HG03196 (cell line): Measurements from ENCODE around the gene RNFT2.
"Not testable (repeated sequence)": the region's sequence is repeated elsewhere in the genome, so short reads cannot be mapped to it uniquely, and the experiment has no call there.

Source experiments
- ATAC-seq: cut with Tn5 transposase; IDR thresholded peaks from one replicate; pipeline ENCODE4 v1.9.1; 2021; ENCODE audit not compliant: unreplicated experiment

RNFT2 gene

GRCh38 chr12:116790066-116790465, 52.0 kb downstream of the RNFT2 start:
- no peak for ATAC-seq

GRCh38 chr12:116792403-116792802, 54.3 kb downstream of the RNFT2 start:
- no peak for ATAC-seq

GRCh38 chr12:116794725-116795124, 56.6 kb downstream of the RNFT2 start:
- ATAC-seq = no peak

DNA sequence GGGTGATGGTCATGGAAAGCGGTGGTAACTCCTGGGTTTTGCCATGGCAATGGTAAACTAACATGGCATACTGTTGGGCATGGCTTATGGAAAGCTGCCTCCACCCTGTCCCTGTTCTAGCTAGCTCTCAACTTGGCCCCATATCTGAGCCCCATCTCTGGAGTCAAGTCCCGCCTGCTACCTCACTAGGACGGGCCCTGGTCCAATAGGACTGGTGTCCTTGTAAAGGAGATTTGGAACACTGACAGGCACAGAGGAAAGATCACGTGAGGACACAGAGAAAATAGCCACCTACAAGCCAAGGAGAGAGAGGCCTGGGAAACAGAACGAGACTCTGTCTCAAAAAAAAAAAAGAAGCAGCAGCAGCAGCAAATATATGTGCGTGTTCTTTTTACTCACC, 59.8 kb downstream of the RNFT2 start:
- no peak for ATAC-seq

DNA sequence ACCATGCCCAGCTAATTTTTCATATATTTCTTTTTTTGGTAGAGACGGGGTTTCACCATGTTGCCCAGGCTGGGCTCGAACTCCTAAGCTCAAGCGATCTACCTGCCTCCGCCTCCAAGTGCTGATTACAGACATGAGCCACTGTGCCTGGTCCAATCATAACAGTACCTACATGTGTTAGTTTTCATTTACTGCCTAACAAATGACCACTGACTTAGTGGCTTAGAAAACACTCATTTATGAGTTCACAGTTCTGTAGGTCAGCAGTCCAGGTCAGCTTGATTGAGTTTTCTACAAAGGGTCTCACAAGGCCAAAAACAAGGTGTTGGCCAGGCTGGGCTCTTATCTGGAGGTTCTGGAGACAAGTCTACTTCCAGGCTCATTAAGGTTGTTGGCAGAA, 60.6 kb downstream of the RNFT2 start:
- ATAC-seq = no peak

GRCh38 chr12:116799955-116800354, 61.8 kb downstream of the RNFT2 start:
- no peak for ATAC-seq

DNA sequence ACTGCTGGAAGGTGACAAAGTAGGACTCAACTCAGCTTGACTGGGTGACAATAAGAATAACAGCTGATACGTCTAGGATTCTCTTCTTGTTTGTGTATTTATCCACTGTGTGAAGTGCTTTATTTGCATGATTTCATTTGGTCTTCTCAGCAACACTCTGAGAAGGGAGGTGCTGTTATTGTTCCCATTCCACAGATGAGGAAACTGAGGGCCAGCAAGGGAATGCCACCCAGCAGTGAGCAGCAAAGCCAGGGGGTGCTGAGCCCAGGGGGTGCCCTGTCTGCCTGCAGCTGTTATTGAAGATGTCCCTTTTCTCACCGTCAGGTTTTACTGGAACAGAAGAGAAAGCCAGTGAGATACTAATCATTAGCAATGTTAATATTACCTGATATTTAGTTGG, 62.8 kb downstream of the RNFT2 start:
- no peak for ATAC-seq

DNA sequence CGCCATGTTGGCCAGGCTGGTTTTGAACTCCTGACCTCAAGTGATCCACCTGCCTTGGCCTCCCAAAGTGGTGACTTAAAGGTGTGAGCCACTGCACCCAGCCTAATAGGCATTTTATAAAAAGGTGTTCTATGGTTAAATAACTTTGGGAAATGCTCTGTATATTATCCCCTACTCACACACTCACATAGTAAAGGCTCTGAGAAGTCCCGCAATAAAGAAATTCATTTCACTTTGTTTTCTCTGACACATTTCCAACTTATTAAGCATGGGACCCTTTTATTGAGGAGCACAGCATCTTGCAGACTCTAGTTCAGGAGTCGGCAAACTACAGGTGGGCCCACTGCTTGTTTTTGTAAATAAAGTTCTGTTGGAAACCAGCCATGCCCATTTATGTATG, 63.9 kb downstream of the RNFT2 start:
- no peak for ATAC-seq

DNA sequence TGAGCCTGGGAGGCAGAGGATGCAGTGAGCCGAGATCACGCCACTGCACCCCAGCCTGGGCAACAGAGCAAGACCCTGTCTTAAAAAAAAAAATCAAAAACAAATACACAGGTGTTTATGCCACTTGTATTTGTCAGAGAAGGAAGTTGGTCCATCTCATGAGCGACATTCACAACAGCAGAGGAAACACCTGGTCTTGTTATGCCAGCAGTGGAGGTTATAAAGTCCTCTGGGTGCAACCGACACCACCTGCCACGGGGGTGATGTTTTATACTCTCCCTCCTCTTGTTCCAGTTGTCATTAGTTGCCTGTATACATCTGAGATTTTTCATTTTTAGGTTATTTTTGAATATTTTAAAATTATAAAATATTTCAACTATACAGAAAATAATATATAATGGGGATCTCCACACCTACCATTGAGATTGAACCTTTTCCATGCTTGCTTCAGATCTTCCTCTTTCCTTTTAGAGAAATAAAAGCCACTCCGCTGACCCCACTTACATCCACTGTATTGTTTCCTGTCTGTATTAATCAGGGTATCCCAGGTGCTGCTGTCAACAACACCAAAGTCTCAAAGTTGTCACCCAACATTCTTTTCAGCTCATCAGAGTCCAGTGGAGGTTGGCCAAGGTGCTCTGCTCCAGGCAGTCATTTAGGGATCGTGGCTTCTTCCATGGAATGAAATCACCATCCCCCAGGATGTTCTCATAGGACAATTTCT, 65.1 kb downstream of the RNFT2 start:
- ATAC-seq = no peak

DNA sequence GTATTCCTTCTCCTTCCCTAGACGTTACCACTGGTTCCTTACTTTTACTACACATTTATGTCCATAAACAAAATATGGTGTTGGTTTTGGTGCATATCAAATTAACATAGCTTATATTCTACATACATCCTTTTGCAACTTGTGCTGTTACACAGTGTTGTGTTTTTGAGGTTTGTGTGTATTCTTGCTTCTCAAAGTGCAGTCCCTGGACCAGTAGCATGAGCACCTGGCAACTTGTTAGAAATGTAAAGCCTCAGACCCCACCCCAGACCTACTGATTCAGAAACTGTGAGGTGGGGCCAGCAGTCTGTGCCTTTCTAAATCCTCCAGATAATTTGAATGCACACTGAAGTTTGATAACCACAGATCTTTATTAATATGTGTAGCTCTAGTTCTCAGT, 65.9 kb downstream of the RNFT2 start:
- no peak for ATAC-seq

GRCh38 chr12:116806845-116807440, 68.8 kb downstream of the RNFT2 start:
- no peak for ATAC-seq

- ATAC-seq = no peak
These were observed 69.4 kb downstream of the RNFT2 start for GRCh38 chr12:116807546-116807945.

DNA sequence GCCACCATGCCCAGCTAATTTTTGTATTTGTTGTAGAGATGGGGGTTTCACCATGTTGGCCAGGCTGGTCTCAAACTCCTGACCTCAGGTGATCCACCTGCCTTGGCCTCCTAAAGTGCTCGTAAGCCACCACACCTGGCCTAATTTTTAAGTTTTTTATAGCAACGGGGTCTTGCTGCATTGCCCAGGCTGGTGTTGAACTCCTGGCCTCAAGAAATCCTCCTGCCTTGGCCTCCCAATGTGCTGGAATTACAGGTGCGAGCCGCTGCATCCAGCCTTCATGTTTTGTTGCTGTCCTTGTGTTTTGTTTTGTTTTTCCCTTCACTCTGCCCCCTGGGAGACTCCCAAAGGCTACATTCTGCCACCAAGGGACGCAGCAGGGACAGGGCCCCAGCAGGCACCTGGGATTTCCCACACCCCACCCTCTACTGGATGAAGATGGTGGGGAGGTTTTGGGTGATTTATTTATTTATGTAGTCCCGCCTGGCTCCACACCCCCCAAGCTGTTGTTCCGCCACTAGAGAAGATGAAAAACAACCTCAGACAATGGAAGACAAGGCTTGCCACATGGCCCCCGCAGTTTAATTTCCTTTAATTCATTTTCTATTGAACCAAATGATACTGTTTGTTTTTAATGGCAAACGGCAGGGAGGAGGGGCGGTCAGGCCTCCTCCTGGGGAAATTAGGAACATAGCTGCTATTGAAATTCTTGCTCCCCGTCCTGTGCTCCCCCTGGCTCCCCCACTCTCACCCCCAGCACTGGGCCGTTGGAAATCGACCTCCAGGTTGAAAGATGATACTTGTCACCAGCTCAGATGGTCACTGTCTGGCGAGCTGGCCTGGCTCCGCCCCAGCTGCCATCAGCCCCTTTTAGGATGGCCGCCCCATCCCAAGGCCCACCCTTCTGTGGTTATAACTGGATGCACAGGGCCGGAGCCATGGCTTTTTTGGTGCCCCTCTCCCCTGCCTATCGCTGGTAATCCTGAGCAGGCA, 70.3 kb downstream of the RNFT2 start:
- ATAC-seq = no peak

- ATAC-seq = no peak
These were observed 74.1 kb downstream of the RNFT2 start for GRCh38 chr12:116812238-116812637.

DNA sequence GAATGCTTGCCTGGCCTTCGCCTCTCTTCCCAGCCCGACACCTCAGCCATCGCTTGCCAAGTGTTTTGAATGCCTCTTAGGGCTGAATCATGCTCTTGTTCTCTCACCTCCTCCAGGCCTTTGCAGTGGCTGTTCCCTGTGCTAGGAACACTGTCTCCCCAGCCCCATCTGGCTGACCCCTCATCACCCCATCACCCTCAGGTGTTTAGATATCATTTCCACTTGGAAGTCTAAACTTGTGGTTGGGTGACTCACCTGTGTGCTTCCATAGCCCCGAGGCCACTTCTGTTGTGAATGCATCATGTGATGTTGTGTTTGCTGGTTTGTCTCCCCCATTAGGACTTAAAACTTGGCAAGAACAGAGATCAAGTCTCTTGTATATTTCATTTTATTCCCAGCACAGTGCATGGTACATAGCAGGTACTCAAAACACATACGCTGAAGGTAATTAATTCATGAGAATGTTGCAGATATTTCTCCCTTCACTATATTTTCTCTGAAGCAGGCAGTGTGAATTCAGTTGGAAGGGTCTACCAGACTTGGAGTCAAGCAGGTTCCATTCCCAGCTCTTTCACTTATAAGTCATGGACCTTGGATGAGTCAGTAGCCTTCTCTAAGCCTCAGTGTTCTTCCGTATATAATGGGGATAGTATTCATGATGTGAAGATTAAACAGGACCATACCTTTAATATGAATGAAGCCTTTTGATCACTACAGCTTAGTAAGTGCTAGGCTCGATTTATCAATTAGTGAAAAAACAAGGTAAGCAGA, 75.3 kb downstream of the RNFT2 start:
- ATAC-seq = no peak

GRCh38 chr12:116814766-116815165, 76.7 kb downstream of the RNFT2 start:
- not testable (repeated sequence) for ATAC-seq

DNA sequence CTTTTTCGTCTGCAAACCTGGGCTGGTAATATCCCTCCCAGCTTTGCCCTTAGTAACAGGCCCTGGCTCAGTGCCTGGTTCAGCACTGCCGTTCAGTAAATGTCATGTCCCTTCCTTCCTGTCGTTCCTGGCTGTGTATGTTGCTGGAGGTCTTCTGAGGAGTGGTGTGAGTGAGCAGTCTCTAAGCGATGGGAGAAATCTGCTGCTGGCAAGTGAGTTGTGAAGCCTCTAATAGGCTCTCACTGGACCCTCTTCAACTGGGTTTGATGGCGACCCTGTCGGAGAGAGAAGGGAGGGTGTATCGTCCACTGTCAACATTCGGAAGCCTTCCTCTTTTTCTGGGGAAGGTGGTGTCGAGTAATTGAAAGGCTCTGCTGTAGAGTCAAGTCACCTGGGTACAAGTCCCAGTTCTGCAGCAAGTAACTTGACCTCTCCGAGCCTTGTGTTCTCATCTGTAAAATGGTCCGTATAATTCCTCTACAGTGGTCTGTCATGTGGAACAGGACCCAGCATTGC, 80.3 kb downstream of the RNFT2 start:
- no peak for ATAC-seq

DNA sequence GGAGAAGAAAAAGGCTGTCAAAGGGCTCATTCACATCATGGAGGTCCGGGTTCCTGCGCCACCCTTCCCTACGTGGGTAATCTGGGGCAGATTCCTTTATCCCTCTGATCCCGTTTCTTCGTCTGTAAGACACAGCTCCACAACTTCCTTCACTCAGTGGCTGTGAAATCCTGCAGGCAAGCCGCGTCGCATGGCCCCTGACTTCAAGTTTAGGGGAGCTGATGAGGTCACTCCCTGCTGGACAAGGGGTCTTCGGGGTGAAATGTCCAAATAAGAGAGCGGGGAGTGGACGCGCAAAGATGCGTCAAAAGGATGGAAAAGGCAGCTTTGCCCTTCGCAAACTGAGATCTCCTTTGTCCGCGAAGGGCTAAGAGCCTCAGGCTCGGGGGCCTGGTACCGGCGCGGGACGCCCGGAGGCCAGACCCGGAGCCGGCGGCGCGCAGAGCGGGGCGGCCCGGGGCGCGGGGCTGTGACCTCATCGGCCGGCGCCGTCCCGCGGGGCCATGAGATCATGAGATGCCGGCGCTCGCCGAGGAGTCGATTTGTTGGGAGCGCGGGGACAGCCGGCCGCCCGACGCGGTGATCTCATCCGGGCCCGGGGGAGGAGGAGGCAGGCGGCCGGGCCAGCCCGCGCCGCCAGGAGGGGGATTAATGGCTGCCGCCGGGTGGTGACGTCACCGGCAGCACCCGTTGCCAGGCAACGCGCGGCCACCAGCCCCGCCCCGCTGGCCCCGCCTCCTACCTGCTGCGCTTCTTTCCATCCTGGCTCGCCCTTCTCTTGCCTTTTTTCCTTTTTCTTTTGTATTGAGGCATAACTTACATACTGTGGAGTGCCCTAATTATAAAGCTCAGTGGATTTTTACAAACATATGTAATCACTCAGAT, 81.1 kb downstream of the RNFT2 start:
- ATAC-seq = peak; percentile 79

DNA sequence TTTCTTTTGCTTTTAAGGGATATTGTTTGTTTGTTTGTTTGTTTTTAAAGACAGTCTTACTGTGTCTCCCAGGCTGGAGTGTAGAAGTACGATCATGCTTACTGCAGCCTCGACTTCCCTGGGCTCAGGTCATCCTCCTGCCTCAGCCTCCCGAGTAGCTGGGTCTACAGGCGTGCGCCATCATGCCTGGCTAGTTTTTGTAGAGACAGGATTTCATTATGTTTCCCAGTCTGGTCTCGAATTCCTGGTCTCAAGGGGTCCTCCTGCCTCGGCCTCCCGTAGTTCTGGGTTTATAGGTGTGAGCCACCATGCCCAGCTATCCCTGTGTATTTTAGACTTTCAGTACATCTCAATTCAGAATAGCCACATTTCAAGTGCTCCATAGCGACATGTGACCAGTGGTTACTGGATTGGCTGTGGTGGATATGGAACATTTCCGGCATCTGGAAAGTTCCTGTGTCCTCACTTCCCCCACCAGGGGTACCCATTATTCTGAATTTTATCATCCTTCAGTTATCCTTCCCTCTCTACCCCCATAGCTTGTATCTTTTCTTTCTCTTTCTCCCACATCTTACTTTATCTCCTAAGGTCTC, 82.0 kb downstream of the RNFT2 start:
- no peak for ATAC-seq
